ENCODE results near the gene COL23A1.

COL23A1 gene

GRCh38 chr5:178471711-178472110 lies 118.5 kb downstream of the COL23A1 start:
- DNase-seq: no peak

- DNase-seq: no peak
Measured at GRCh38 chr5:178470760-178471025, 119.5 kb downstream of the COL23A1 start.

GRCh38 chr5:178469975-178470759 lies 120.0 kb downstream of the COL23A1 start:
- no peak for DNase-seq

- no peak for DNase-seq
Measured at GRCh38 chr5:178469011-178469974, 120.9 kb downstream of the COL23A1 start.

GRCh38 chr5:178468196-178468685 lies 122.0 kb downstream of the COL23A1 start:
- DNase-seq: no peak

GRCh38 chr5:178467568-178468195 lies 122.5 kb downstream of the COL23A1 start:
- DNase-seq: no peak

GRCh38 chr5:178467205-178467567 lies 123.0 kb downstream of the COL23A1 start:
- no peak for DNase-seq

- DNase-seq: no peak
Measured at GRCh38 chr5:178466342-178466741, 123.9 kb downstream of the COL23A1 start.

- DNase-seq: no peak
Measured at GRCh38 chr5:178465861-178466288, 124.3 kb downstream of the COL23A1 start.

- no peak for DNase-seq
Measured at GRCh38 chr5:178465228-178465860, 124.8 kb downstream of the COL23A1 start.

GRCh38 chr5:178464431-178465048 lies 125.7 kb downstream of the COL23A1 start:
- DNase-seq: no peak

GRCh38 chr5:178463321-178464155 lies 126.7 kb downstream of the COL23A1 start:
- no peak for DNase-seq

- DNase-seq: no peak
Measured at GRCh38 chr5:178462816-178463215, 127.4 kb downstream of the COL23A1 start.

GRCh38 chr5:178462076-178462475 lies 128.1 kb downstream of the COL23A1 start:
- no peak for DNase-seq

GRCh38 chr5:178461004-178461730 lies 129.0 kb downstream of the COL23A1 start:
- peak; percentile 45 for DNase-seq

- no peak for DNase-seq
Measured at GRCh38 chr5:178460598-178460997, 129.6 kb downstream of the COL23A1 start.

- no peak for DNase-seq
Measured at GRCh38 chr5:178460174-178460573, 130.0 kb downstream of the COL23A1 start.

GRCh38 chr5:178458140-178458539 lies 132.1 kb downstream of the COL23A1 start:
- DNase-seq: no peak

- no peak for DNase-seq
Measured at GRCh38 chr5:178457471-178457870, 132.7 kb downstream of the COL23A1 start.

GRCh38 chr5:178455480-178455835 lies 134.7 kb downstream of the COL23A1 start:
- DNase-seq: no peak
